Right kidney (tissue), 9 donors: Measurements from ENCODE around the gene DMRT3.

Experiments used
- DNase-seq: peaks from one replicate; pipeline ENCODE4 v3.0.0-alpha.2; 2016
- long read RNA-seq, 8 donors: transcript quantifications; one replicate each; lab custom pipeline, GENCODE V29; 2026

Gene DMRT3
- long read RNA-seq, donor 1, partial matches to known transcripts = 0 of 1 reads
- long read RNA-seq, donor 1, other reads (novel, unspliced or antisense) = 0 of 1 reads
- long read RNA-seq, donor 2, partial matches to known transcripts = 0 of 1 reads
- long read RNA-seq, donor 2, other reads (novel, unspliced or antisense) = 0 of 1 reads
- long read RNA-seq, donor 3 = 0 reads
- long read RNA-seq, donor 4 = 0 reads
- long read RNA-seq, donor 5 = 0 reads
- long read RNA-seq, donor 6 = 0 reads
- long read RNA-seq, donor 7, partial matches to known transcripts = 0 of 1 reads
- long read RNA-seq, donor 7, other reads (novel, unspliced or antisense) = 0 of 1 reads
- long read RNA-seq, donor 8 = 0 reads

GRCh38 chr9:976258-976942, at the start of gene DMRT3:
Gene DMRT3 (plus strand): TSS chr9:976655. CDS start chr9:977002, 347 bp downstream.
- no peak for DNase-seq

GRCh38 chr9:926976-927375, 49.5 kb upstream of the DMRT3 start:
- DNase-seq = no peak

- no peak for DNase-seq
Measured at GRCh38 chr9:928363-929042, 48.0 kb upstream of the DMRT3 start.

DNA sequence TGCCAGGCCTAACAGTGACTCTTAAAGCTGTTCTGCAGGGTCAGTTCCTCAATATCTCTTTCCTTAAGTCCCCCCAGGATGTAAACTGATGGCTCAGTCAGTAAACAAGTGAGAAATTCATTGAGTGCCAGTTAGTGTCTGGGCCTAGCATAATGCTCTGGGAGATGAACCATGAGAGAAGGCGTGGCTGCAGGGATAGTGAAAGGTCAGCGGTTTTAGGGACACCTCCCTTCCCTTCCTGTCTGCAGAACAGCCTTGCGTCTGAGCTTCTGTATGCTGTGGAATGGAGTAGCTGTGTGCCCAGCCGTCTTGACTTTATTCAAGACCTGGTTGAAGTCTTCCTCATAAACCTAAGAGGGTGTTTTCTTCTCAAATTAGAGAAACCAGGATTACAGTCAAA, 46.7 kb upstream of the DMRT3 start:
- DNase-seq = no peak

GRCh38 chr9:933356-933755, 43.1 kb upstream of the DMRT3 start:
- DNase-seq = no peak

DNA sequence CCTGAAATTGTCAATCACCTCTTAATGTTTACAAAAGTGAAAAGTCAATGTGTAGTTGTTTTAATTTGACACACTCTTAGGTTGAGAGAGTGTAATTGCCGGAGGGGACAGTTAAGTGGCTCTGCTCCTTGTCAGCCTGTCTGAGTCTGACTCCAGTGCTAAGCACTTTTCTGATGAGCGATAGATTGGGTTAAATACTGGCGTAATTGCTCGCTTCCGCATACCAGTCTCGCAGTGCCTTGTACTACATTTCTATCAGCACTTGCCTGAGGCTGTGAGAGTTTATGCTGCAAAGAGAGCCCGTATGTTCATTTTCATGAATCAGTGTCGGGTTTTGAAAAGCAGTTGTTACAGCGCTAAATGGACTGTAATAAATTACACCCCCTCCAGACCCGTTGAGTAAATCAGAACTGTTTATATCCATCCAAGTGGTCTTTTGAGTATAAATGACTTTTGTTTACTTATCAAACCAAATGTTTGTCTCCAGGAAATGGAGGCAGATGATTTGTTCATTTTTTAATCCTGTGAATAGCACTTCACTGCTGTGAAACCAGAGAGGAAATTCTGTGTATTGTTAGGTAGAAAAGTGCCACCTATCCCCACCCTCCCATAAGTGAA, 41.0 kb upstream of the DMRT3 start:
- no peak for DNase-seq

- no peak for DNase-seq
Measured at GRCh38 chr9:942805-943580, 33.5 kb upstream of the DMRT3 start.

DNA sequence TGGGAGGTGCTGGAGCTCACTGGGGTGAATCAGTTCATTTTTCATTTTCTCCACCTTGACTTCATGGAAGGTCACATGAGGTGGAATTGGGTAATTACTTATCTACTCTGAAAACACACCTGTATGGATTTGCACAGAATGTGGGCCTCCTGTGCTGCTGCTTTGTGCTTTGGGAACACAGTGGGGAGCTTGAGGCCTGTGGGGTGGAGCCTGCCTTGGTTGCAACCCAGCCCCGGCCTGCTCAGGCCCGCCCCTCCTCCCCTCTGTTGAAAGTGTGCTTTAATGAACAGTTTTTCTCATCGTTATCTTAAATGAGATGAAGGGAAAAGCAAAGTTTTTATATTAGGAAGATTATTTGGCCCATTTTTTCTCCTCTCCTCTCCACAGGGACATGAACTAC, 28.5 kb upstream of the DMRT3 start:
- no peak for DNase-seq

DNA sequence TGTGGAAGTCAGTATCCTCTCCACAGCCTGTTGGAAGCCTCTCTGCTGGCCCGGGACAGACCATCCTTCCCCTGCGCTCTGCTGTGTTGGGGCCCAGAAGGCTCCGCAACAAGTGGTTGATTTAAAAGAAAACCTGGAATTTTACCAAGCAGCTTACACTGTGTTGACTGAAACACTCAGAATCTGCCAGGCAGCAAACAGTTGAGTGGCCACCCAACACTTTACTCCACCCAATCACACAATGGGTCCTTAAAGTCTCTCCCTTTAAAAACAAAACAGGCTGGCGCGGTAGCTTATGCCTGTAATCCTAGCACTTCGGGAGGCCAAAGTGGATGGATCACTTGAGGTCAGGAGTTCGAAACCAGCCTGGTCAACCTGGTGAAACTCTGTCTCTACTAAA, 28.0 kb upstream of the DMRT3 start:
- DNase-seq = no peak

DNA sequence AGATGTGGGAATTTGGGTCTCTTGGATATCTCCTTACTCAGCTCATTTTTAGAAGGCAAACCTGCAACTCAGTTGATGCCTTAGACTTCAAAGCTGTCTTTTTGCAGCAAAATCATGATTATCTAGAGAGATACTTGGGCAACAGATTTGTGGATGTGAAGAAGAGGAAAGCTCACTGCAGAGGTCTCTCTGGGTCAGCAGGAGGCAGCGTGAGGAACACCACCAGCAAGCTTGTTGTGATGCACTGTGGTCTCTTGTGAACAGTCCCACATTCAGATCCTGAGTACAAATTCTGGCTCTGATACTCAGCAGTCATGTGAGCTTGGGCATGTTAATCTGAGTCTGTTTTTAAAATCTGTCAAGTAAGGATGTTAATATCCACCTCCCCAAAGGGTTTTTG, 26.3 kb upstream of the DMRT3 start:
- no peak for DNase-seq

DNA sequence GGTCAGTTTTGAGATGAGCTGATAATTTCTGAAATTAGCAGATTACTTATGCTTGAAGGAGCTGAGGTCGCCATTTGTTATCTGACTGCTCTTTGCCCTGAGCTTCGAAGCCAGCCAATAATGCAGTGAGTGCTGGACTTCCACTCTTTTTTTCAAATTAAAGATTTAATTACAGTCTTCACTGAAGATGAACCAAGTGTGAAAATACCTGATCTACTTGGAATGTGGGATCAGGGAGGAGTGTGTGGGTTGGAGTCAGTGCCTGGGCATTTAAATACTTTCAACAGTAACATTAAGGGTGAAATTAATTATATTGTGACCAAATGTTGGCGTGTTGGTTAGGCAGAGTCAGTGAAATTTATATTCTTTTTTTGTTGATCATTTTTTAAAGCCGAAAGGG, 23.9 kb upstream of the DMRT3 start:
- DNase-seq = no peak

DNA sequence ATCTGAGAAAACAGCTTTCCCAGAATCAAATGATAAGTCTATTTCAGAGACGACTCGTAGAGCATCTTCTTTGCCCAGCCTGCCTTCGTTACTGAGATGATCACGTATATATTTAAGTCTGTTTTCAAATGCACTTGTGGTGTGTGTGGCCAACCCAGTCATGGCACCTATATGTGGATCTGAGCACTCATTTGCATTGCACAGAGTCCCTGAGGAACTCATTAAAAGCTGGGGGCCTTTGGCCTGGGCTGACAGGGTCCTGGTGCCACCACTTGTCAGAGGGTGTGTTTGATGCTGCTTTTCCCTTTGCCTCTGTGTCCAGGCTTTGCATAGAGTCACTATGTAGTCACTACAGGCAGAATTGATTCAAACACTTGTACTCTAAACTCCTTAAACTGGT, 17.4 kb upstream of the DMRT3 start:
- no peak for DNase-seq

DNA sequence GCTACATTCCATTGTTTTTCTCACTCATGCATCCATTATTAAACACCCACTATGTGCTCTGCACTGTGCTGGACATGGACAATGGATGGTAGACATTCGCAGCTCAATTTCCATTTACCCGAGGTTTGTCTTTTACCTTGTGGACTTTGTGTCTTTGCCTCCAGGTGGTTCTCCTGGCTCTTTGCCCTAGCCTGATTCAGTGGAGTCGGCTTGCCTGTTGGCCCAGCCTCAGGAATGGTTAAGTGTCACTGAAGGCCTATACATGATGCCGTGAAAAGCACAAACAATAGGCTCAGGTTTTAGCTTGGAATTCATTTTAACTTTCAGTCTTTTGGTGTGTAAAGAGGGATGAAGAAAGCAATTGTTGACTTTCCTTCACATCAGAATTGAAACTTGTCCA, 16.5 kb upstream of the DMRT3 start:
- no peak for DNase-seq

GRCh38 chr9:962023-962422, 14.4 kb upstream of the DMRT3 start:
- no peak for DNase-seq

DNA sequence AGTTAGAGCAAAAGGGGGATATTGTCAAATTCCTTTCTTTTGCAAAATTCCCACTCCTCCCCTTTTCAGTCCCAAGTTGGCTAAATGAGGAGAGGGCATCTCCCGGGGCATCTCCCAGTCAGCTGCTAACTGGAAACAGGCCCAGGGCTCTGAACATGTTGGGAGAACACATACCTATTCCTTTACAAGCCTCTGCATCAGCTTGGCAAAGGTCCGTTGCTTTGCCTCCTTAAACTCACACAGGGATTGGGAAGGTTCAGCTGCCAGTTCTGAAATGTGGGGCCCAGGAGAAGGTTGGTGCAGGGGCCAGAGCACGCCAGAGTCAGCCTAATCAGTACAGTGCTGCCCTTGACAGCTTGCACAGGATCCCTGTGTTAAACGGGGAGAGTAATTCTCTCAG, 11.0 kb upstream of the DMRT3 start:
- no peak for DNase-seq

- DNase-seq = no peak
Measured at GRCh38 chr9:966870-967269, 9.6 kb upstream of the DMRT3 start.

DNA sequence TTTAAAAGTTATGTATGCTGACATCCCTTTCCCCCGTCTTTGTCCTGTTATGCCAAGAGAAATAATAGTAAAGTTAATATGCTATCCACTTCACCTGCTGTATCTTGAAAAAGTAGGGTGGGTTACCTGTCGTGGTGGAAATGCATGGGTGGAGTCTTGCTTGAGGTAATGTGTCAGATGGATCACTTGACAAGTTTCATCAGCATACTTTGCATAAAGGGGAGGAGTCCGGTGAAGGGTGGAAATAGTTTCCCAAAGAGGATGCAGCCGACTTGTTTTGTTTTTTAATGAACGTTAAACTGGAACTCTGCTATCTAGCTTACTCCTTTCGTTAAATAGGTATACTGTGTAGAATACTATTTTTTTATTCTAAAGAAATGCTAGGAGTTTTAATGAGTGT, 9.0 kb upstream of the DMRT3 start:
- no peak for DNase-seq

- peak; percentile 56 for DNase-seq
Measured at GRCh38 chr9:967903-968641, 8.4 kb upstream of the DMRT3 start.

GRCh38 chr9:969310-970150, 6.9 kb upstream of the DMRT3 start:
- DNase-seq = peak; percentile 73

- DNase-seq = peak; percentile 75
Measured at GRCh38 chr9:970151-970996, 6.1 kb upstream of the DMRT3 start.
